NK-92 (cell line): ENCODE results near the gene SKAP1.

ENCODE experiments used
- DNase-seq: peaks from one replicate; lab custom pipeline; 2025; ENCODE audit not compliant: unreplicated experiment; lab: John Stamatoyannopoulos, UW

Gene SKAP1

GRCh38 chr17:48429638-48430586 lies at the start of gene SKAP1:
SKAP1 (minus strand) TSS chr17:48430214.
- DNase-seq = no peak

GRCh38 chr17:48479014-48479402 lies 49.0 kb upstream of the SKAP1 start:
- DNase-seq = no peak

- no peak for DNase-seq
These were observed 48.4 kb upstream of the SKAP1 start for GRCh38 chr17:48478224-48479013.

GRCh38 chr17:48477221-48477620 lies 47.2 kb upstream of the SKAP1 start:
- no peak for DNase-seq

GRCh38 chr17:48472411-48473281 lies 42.6 kb upstream of the SKAP1 start:
- no peak for DNase-seq

GRCh38 chr17:48471817-48472410 lies 41.9 kb upstream of the SKAP1 start:
- no peak for DNase-seq

GRCh38 chr17:48470388-48471034 lies 40.5 kb upstream of the SKAP1 start:
- DNase-seq = no peak

- no peak for DNase-seq
These were observed 39.2 kb upstream of the SKAP1 start for GRCh38 chr17:48469227-48469626.

- DNase-seq = no peak
These were observed 38.3 kb upstream of the SKAP1 start for GRCh38 chr17:48468299-48468698.

- no peak for DNase-seq
These were observed 35.9 kb upstream of the SKAP1 start for GRCh38 chr17:48465884-48466283.

- no peak for DNase-seq
These were observed 33.5 kb upstream of the SKAP1 start for GRCh38 chr17:48463526-48463925.

GRCh38 chr17:48462946-48463345 lies 32.9 kb upstream of the SKAP1 start:
- no peak for DNase-seq

GRCh38 chr17:48460052-48460451 lies 30.0 kb upstream of the SKAP1 start:
- no peak for DNase-seq

- no peak for DNase-seq
These were observed 29.2 kb upstream of the SKAP1 start for GRCh38 chr17:48459070-48459844.

GRCh38 chr17:48457080-48457836 lies 27.2 kb upstream of the SKAP1 start:
- DNase-seq = no peak

GRCh38 chr17:48456589-48456988 lies 26.6 kb upstream of the SKAP1 start:
- DNase-seq = no peak

GRCh38 chr17:48455791-48456190 lies 25.8 kb upstream of the SKAP1 start:
- no peak for DNase-seq

GRCh38 chr17:48453447-48453846 lies 23.4 kb upstream of the SKAP1 start:
- DNase-seq = no peak

GRCh38 chr17:48451489-48451888 lies 21.5 kb upstream of the SKAP1 start:
- no peak for DNase-seq
